Kidney epithelial cell (primary cell): ENCODE data around the gene DDT. TPM values are rescaled to one million over a fixed set of nuclear protein-coding genes. Genes with fewer than 3 reads are reported as not detected.
"Not testable (repeated sequence)": the region's sequence is repeated elsewhere in the genome, so short reads cannot be mapped to it uniquely, and the experiment has no call there.

Experiments
- DNase-seq: peaks from one replicate; pipeline ENCODE4 v3.0.0-alpha.2; 2010; ENCODE audit warnings: low read depth
- H3K27me3 ChIP-seq: 2 replicates; pipeline ENCODE4 v1.6.0; 2011; ENCODE audit warnings: low read length; ENCODE audit not compliant: control insufficient read depth, insufficient read depth
- H3K36me3 ChIP-seq: 2 replicates; pipeline ENCODE4 v1.5.1; 2011; ENCODE audit warnings: low read length; ENCODE audit not compliant: control insufficient read depth, insufficient read depth
- H3K4me3 ChIP-seq: 2 replicates; pipeline ENCODE4 v1.5.1; 2011; ENCODE audit warnings: low read depth, mild to moderate bottlenecking, control low read depth, low read length
- total RNA-seq: library from RNA; depleted of rRNA; stranded (reverse); fragments of >200 nt; gene quantifications from 2 replicates; pipeline ENCODE4 v1.2.3, GENCODE V29; 2015
- TF ChIP-seq, protein P1 (sequence below): IDR thresholded peaks from 2 replicates; pipeline ENCODE4 v1.5.1; 2011; ENCODE audit warnings: mild to moderate bottlenecking, moderate library complexity, low read length, control low read depth, inconsistent platforms; ENCODE audit not compliant: insufficient read depth, poor library complexity, severe bottlenecking

DDT gene
- total RNA-seq, 1 donor from 2014 or later: 126 TPM

DNA sequence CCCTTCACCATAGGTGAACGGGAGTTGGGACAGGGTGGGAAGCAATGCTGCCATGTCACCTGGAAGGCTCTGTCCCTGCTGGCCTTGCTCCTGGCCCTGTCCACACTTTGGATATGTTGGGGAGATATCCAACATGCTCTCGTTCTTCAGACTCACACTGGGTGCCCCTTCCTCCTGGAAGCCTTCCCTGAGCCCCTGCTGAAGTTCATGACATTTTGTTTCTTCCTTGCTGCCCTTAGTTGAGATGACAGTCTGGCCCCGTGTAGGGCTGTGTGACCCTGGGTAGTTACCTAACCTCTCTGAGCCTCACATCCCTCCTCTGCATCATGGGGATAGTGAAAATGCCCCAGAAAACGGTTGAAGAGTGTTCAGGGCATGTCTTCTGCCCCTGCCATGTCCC is 20.8 kb downstream of the DDT start:
- not testable (repeated sequence) for DNase-seq, H3K4me3 ChIP-seq, H3K27me3 ChIP-seq, H3K36me3 ChIP-seq

DNA sequence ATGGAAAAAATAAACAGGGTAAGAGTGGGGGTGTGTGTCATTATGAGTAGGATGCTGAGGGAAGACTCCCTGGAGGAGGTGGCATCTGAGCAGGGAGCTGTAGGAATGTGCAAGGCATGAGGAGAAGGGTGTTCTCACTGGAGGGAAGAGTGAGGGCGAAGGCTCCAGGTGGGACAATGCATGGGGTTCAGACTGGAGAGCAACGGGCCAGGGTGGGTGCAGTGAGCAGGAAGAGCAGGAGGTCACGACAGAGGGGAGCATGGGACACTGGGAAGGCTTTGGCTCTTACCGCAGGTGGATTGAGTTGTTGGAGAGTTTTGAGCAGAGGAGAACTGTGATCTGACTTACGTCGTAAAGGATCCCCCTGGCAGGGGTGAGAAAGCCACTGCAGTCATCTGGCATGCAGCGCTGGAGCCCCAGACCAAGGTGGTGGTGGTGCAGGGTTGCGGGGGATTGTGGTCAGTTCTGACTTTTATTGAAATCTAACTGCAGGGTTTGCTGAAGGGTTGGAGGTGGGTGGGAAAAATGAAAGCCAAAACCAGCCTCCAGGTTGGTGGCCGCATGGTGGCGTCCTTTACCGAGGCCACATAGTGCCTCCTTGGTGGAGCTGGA is 21.3 kb downstream of the DDT start:
- H3K27me3 ChIP-seq, DNase-seq, H3K36me3 ChIP-seq, H3K4me3 ChIP-seq: not testable (repeated sequence)

DNA sequence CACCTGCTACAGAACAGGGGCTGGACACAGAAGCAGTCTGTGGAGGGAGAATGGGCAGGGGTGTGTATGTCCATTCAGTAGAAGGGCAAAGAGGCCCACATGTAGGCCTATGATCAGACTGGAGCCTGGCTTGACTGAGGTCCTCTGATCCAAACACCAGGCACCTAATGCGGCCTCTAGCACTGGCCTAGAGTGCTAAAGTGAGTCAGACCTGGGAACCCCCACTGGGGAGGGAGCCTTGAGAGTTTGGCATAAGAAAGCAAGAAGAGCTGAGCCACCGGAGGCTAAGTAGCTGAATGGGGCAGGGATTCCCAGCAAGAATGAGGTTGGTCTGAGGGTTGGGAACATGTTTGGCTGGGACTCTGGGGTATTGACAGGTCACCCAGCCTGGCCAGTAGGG is 22.9 kb downstream of the DDT start:
- not testable (repeated sequence) for DNase-seq, H3K4me3 ChIP-seq, H3K27me3 ChIP-seq, H3K36me3 ChIP-seq

DNA sequence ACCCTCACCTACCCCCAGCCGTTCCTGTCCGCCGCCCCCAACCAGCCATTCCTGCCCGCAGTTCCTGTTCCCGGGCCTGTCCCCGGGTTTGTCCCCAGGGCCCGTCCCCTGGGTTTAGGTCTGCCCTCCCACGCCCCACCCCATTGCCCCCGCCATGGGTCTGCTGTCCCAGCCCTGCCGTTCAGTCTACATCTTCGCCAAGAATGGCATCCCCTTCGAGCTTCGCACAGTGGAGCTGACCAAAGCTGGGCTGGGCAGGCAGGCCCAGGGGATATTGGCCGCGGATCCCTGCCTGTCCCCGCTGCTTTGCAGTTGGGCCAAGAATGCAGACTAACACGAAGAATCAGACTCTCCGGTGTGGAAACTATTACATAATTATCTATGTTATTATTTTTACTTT is 24.5 kb downstream of the DDT start:
- not testable (repeated sequence) for DNase-seq, H3K4me3 ChIP-seq, H3K27me3 ChIP-seq, H3K36me3 ChIP-seq

DNA sequence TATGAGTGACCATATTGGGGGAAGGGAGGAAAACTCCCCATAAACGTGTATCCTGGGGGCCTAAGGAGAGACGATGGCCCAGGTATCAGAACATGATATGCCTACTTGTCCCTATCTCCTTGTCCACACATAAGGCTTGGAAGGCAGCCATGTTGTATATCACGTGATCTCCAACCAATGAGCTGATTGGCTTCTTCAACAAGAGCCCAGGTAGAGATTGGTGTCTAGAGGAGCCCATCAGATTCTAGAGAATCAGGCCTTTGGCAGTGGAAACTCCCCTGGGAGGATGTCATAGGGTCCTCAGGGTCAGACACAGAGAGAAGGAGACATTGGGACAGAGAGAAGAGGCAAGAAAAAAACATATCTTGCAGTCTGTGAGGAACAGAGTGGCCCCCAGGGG is 26.9 kb downstream of the DDT start:
- H3K36me3 ChIP-seq: not testable (repeated sequence)

DNA sequence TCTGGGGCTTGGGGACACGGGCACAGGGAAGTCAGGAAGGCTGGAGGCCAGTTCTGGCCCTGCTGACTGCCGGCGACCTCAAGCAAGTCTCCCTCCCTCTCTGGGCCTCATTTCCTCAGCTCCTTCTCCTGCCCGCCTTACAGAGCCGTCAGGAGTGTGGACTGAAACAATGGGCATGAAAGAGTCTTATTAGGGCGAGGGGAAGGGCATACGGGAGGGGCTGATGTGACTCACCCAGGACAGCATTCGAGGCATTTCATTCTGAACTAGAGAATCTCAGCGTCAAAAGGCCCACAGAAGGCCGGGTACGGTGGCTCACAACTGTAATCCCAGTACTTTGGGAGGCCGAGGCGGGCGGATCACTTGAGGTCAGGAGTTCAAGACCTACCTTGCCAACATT is 34.1 kb downstream of the DDT start:
- not testable (repeated sequence) for DNase-seq, H3K4me3 ChIP-seq, H3K36me3 ChIP-seq, H3K27me3 ChIP-seq

More for the DNA sequence above, 26.9 kb downstream of the DDT start:
- H3K27me3 ChIP-seq, H3K4me3 ChIP-seq, DNase-seq: not testable (repeated sequence)

DNA sequence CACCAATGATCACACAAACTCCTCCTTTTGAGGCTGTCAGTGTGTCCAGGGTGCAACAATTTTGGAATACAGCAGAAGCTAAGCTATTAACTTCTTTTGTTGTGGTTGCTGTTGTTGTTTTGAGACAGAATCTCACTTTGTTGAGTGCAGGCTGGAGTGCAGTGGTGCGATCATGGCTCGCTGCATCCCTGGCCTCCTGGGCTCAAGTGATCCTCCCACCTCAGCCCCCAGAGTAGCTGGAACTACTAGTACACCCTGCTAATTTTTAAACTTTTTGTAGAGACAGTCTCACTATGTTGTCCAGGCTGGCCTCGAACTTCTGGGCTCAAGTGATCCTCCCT is 35.3 kb downstream of the DDT start:
- H3K27me3 ChIP-seq: no peaks in the 10 kb centered on the region
- no peak overlapping the region for H3K4me3 ChIP-seq
- no peak for DNase-seq
- H3K36me3 ChIP-seq: no peaks in the 10 kb centered on the region
- TF ChIP-seq, protein P1, sequence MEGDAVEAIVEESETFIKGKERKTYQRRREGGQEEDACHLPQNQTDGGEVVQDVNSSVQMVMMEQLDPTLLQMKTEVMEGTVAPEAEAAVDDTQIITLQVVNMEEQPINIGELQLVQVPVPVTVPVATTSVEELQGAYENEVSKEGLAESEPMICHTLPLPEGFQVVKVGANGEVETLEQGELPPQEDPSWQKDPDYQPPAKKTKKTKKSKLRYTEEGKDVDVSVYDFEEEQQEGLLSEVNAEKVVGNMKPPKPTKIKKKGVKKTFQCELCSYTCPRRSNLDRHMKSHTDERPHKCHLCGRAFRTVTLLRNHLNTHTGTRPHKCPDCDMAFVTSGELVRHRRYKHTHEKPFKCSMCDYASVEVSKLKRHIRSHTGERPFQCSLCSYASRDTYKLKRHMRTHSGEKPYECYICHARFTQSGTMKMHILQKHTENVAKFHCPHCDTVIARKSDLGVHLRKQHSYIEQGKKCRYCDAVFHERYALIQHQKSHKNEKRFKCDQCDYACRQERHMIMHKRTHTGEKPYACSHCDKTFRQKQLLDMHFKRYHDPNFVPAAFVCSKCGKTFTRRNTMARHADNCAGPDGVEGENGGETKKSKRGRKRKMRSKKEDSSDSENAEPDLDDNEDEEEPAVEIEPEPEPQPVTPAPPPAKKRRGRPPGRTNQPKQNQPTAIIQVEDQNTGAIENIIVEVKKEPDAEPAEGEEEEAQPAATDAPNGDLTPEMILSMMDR: no peak

DNA sequence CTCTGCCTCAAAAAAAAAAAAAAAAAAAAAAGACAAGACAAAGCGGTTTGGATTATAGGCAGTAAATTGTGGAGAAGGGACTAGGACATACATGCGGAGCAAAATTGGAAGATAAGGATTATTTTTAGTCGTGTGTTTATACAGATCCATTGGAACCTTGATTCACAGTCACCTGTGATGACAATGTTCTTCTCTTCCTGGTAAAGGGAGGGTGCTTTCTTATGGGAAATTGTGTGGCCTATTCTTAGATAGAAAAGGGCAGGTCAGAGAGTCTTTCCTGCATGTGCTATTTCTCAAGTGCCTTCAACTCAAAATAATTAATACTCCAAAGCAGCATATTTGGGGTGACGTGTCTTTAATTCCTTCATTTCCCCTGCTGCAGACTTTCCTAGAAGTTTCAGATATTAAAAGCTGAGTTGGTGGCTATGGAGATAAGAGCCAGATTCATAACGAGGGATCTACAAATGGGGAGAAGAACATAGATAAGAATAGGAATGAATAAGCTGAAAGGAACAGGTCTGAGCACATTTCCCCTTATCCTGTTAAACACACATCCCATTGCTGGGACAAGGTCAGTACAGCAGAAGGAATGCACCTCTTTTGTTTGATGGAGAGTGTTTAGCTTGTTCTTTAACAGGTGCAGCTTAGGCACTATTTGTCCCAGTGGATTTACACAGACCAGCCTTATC is 35.8 kb downstream of the DDT start:
- Histone ChIP-seq H3K4me3 (no peak overlapping the region), H3K36me3 (no peaks in the 10 kb centered on the region), H3K27me3 (no peaks in the 10 kb centered on the region)
- DNase-seq: no peak
- TF ChIP-seq, protein P1: no peak

DNA sequence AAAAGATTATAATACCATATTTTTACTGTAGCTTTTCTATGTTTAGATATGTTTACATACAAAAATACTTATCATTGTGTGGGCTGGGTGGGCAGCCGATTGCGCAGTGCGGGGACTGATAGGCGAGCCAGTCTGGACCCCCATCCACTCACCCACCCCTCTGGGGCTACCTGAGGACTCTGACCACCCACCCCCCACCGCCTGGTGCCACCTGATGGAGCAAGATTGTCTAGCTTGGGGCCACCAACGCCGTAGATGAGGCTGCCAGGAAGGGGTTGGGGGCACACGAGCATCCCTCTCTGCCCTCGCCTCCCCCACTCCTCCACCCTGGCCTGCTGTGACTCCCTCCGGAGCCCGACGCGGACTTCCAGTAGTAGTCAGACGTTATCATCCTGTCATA is 47.7 kb downstream of the DDT start:
- Histone ChIP-seq H3K36me3 (no peaks in the 10 kb centered on the region), H3K4me3 (no peak overlapping the region), H3K27me3 (no peaks in the 10 kb centered on the region)
- TF ChIP-seq, protein P1: no peak
- no peak for DNase-seq
